Activated T-helper 1 cell treated with Interleukin-2 at 50 U/mL for 16 hours (primary cell): ENCODE results near the gene WASF2.

Experiments
- DNase-seq: peaks from one replicate; pipeline ENCODE4 v3.0.0-alpha.2; 2020; ENCODE audit warnings: low read depth

Gene WASF2

GRCh38 chr1:27357281-27358037, 132.5 kb downstream of the WASF2 start:
- peak; percentile 72 for DNase-seq

GRCh38 chr1:27356619-27357280, 133.2 kb downstream of the WASF2 start:
- DNase-seq, result no peak

GRCh38 chr1:27356277-27356618, 133.7 kb downstream of the WASF2 start:
- no peak for DNase-seq

- DNase-seq, result no peak
These were observed 134.3 kb downstream of the WASF2 start for GRCh38 chr1:27355683-27356082.
